Activated naive CD8-positive, alpha-beta T cell treated with anti-CD3 and anti-CD28 coated beads for 36 hours (primary cell): ENCODE results near the gene SYNGR3. TPM values are rescaled to one million over a fixed set of nuclear protein-coding genes. Genes with fewer than 3 reads are reported as not detected.

ENCODE experiments used
- DNase-seq: peaks from one replicate; pipeline ENCODE4 v3.0.0; 2021
- H3K27ac Mint-ChIP-seq: one replicate; pipeline ENCODE4 v1.8.0; 2022; ENCODE audit warnings: mild to moderate bottlenecking, moderate library complexity, mixed read lengths
- H3K27me3 Mint-ChIP-seq: one replicate; pipeline ENCODE4 v1.8.0; 2022; ENCODE audit warnings: mild to moderate bottlenecking, mixed read lengths
- H3K36me3 Mint-ChIP-seq: one replicate; pipeline ENCODE4 v1.8.0; 2021; ENCODE audit warnings: mild to moderate bottlenecking, mixed read lengths
- H3K4me1 Mint-ChIP-seq: one replicate; pipeline ENCODE4 v1.8.0; 2021; ENCODE audit warnings: mixed read lengths
- H3K4me3 Mint-ChIP-seq: one replicate; pipeline ENCODE4 v1.8.0; 2022; ENCODE audit warnings: mild to moderate bottlenecking, moderate library complexity, mixed read lengths
- H3K9me3 Mint-ChIP-seq: one replicate; pipeline ENCODE4 v1.8.0; 2022; ENCODE audit warnings: mixed read lengths
- total RNA-seq, 2 experiments: library from RNA; stranded (reverse); gene quantifications; one replicate each; pipeline ENCODE4 v1.2.3, GENCODE V29; 2021

SYNGR3 gene
- total RNA-seq, 2 experiments from 2014 or later = 2.0 to 3.5 TPM

DNA sequence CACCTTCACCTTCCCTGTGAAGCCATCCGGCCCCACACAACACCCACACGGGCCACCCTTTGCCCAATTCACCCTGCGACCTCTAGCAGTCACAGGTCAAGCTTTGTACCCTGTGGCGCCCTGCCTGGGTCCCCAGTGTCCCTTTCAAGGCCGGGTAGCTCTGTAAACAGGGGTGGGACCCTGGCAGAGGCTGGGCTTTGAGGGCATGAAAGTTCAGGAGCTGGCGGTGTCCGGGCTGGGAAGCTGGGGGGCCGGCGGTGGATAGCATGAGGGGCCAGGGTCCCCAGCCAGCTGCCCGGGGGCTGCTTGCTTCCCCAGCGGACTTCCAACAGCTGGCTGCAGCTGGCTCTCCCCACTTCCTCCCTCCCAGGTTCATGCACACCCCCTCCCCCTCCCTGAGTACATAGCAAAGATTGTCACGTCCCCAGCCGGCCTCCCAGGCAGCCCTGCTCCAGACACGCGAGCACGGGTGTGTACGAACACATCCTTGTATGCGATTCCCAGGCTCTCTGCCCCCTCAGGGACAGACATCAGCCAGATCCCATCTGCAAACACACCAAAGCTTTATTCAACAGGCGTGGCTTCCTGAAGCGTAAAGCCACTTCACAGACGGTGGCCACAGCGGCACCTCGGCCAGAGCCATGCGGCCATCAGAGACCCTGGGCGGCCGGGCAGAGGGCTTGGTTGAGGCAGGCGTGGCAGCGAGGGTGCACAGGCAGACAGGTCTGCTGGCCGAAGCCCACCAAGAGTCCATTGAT is 49.7 kb downstream of the SYNGR3 start:
- Mint-ChIP-seq H3K4me1 (no peaks in the 10 kb centered on the region), H3K36me3 (no peaks in the 10 kb centered on the region), H3K9me3 (no peaks in the 10 kb centered on the region), H3K27ac (no peak overlapping the region), H3K4me3 (no peak overlapping the region), H3K27me3 (no peaks in the 10 kb centered on the region)
- no peak for DNase-seq

- no peak for DNase-seq
- Mint-ChIP-seq H3K27ac (no peak overlapping the region), H3K36me3 (no peaks in the 10 kb centered on the region), H3K4me3 (no peak overlapping the region), H3K27me3 (no peaks in the 10 kb centered on the region), H3K4me1 (no peaks in the 10 kb centered on the region), H3K9me3 (no peaks in the 10 kb centered on the region)
These were observed 50.4 kb downstream of the SYNGR3 start for GRCh38 chr16:2040041-2040786.

DNA sequence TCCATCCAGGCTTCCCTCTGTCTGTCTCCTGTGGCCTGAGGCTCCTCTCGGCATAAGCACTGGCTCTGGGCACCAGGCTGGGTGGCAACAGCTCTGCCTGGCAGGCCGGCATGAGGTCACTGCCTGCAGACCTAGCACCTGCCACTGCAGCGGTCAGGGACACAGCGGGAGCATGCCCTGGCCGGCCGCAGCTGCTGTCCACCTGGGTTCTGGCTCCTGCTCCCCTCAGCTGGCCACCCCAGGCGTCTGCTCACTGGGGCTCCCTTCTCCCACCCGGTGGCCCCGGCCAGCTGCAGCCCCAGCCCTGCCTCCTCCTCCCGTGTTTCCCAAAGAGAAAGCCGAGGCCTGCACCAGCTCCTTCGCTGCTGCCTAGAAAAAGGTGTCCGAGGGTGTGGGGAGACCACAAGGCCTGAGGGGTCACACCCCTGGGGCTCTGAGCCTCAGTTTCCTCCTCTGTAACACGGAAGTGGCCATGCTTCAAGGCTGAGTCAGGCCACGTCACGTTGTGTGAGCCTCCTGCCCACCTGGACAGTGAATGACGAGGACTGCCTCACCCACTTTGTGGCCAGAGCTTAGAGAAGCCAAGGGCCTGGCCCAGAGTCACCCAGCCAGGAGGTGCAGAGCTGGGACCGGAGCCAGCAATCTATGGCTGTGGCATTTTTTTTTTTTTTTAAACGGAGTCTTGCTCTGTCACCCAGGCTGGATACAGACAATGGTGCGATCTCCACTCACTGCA is 51.2 kb downstream of the SYNGR3 start:
- no peak overlapping the region for H3K27ac Mint-ChIP-seq
- H3K4me3 Mint-ChIP-seq = no peak overlapping the region
- H3K4me1 Mint-ChIP-seq = no peaks in the 10 kb centered on the region
- H3K36me3 Mint-ChIP-seq = no peaks in the 10 kb centered on the region
- no peaks in the 10 kb centered on the region for H3K9me3 Mint-ChIP-seq
- no peak for DNase-seq
- H3K27me3 Mint-ChIP-seq = no peaks in the 10 kb centered on the region

DNA sequence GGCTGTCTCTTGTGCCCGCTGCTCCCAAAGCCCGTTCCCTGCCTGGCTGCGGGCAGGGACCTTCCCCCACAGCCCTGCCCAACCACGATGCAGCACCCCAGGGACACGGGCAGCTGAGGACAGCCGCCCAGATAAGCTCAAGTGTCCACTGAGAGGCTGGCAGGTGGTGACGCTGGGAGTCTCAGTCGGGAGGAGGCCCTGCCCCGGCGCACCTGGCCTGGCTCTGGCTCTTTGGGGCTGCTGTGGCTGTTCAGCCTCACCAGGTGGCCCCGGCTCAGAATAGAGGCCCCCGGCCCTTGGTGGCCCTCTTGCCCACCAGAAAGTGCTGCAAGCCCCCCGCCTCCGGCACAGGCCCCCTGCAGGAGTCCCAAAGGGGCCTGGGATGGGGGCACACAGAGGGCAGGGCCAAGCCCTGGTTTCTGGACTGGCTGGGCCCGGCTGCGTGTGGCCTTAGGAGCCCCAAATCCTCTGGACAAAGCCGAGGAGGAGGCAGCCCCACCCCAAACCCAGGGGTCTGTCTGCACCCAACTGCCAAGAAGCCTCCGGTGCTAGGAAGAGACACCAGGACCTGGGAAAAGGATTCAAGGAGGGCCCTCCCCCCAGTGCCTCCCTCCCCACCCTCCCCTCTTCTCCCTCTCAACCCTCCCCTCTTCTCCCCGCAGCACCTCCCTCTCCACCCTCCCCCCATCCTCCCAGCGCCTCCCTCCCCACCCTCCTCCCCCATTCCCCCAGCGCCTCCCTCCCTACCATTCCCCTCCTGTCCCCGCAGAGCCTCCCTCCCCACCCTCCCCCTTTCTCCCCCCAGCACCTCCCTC is 52.6 kb downstream of the SYNGR3 start:
- H3K4me1 Mint-ChIP-seq = peaks cover 6% of the 10 kb centered on the region
- no peaks in the 10 kb centered on the region for H3K9me3 Mint-ChIP-seq
- H3K36me3 Mint-ChIP-seq = no peaks in the 10 kb centered on the region
- H3K4me3 Mint-ChIP-seq = no peak overlapping the region
- H3K27me3 Mint-ChIP-seq = no peaks in the 10 kb centered on the region
- no peak for DNase-seq
- no peak overlapping the region for H3K27ac Mint-ChIP-seq

- Mint-ChIP-seq H3K9me3 (no peaks in the 10 kb centered on the region), H3K27me3 (no peaks in the 10 kb centered on the region), H3K36me3 (no peaks in the 10 kb centered on the region), H3K27ac (no peak overlapping the region), H3K4me3 (no peak overlapping the region), H3K4me1 (peaks cover 6% of the 10 kb centered on the region)
- DNase-seq = no peak
These were observed 53.4 kb downstream of the SYNGR3 start for GRCh38 chr16:2042986-2043666.

Other genes with a start within 250 kb of the SYNGR3 start
- gene NME3, start 218.4 kb upstream of the SYNGR3 start, total RNA-seq = 10 to 100 TPM; 24.5 to 24.9 TPM
- 10 to 100 TPM; 17.2 to 20.1 TPM for gene EME2, start 217.2 kb upstream of the SYNGR3 start, total RNA-seq
- 100 to 1,000 TPM; 187 to 190 TPM for gene MRPS34, start 216.8 kb upstream of the SYNGR3 start, total RNA-seq
- gene SPSB3, start 207.4 kb upstream of the SYNGR3 start, total RNA-seq = 10 to 100 TPM; 12.3 to 12.8 TPM
- 10 to 100 TPM; 63.6 to 64.2 TPM for gene NUBP2, start 207.0 kb upstream of the SYNGR3 start, total RNA-seq
- gene IGFALS, start 196.3 kb upstream of the SYNGR3 start, total RNA-seq = not detected
- gene HAGH, start 163.1 kb upstream of the SYNGR3 start, total RNA-seq = 10 to 100 TPM; 22.6 to 23.9 TPM
- 10 to 100 TPM; 17.9 to 20.1 TPM for gene FAHD1, start 162.8 kb upstream of the SYNGR3 start, total RNA-seq
- under 1 TPM in 1 of 2 experiments, not detected in 1; 0.27 TPM for gene MEIOB, start 117.8 kb upstream of the SYNGR3 start, total RNA-seq
- gene HS3ST6, start 71.6 kb upstream of the SYNGR3 start, total RNA-seq = not detected
- 10 to 100 TPM; 21.3 to 22.4 TPM for gene MSRB1, start 46.8 kb upstream of the SYNGR3 start, total RNA-seq
- gene RPL3L, start 35.3 kb upstream of the SYNGR3 start, total RNA-seq = not detected
- gene NDUFB10, start 30.4 kb upstream of the SYNGR3 start, total RNA-seq = 100 to 1,000 TPM; 138 to 141 TPM
- 1,000 to 10,000 TPM; 5,183 to 5,266 TPM for gene RPS2, start 25.1 kb upstream of the SYNGR3 start, total RNA-seq
- not detected for gene RNF151, start 23.1 kb upstream of the SYNGR3 start, total RNA-seq
- 10 to 100 TPM; 66.3 to 72.6 TPM for gene TBL3, start 17.9 kb upstream of the SYNGR3 start, total RNA-seq
- under 1 TPM in 1 of 2 experiments, not detected in 1; 0.35 TPM for gene NOXO1, start 8.5 kb upstream of the SYNGR3 start, total RNA-seq
- 10 to 100 TPM; 27.3 to 29.5 TPM for gene GFER, start 5.8 kb upstream of the SYNGR3 start, total RNA-seq
- gene ZNF598, start 19.9 kb downstream of the SYNGR3 start, total RNA-seq = 10 to 100 TPM; 98.3 to 99.8 TPM
- gene NPW, start 29.8 kb downstream of the SYNGR3 start, total RNA-seq = 10 to 100 TPM; 29.1 to 34.2 TPM
- gene NHERF2, start 36.9 kb downstream of the SYNGR3 start, total RNA-seq = 1 to 10 TPM; 2.4 to 3.7 TPM
- gene NTHL1, start 57.9 kb downstream of the SYNGR3 start, total RNA-seq = 10 to 100 TPM; 30.6 to 32.0 TPM
- gene TSC2, start 58.0 kb downstream of the SYNGR3 start, total RNA-seq = 10 to 100 TPM; 52.3 to 57.5 TPM
- gene PKD1, start 145.9 kb downstream of the SYNGR3 start, total RNA-seq = 10 to 100 TPM; 52.6 to 54.5 TPM
- under 1 TPM; 0.26 to 0.35 TPM for gene RAB26, start 158.7 kb downstream of the SYNGR3 start, total RNA-seq
- gene TRAF7, start 165.8 kb downstream of the SYNGR3 start, total RNA-seq = 10 to 100 TPM; 86.4 to 89.2 TPM
- 1 to 10 TPM; 1.8 to 3.4 TPM for gene CASKIN1, start 206.6 kb downstream of the SYNGR3 start, total RNA-seq
- 10 to 100 TPM; 89.5 to 92.3 TPM for gene MLST8, start 215.5 kb downstream of the SYNGR3 start, total RNA-seq
- 1 to 10 TPM; 2.3 to 6.4 TPM for gene BRICD5, start 220.9 kb downstream of the SYNGR3 start, total RNA-seq
- gene PGP, start 224.9 kb downstream of the SYNGR3 start, total RNA-seq = 10 to 100 TPM; 24.2 to 24.5 TPM
- 10 to 100 TPM; 23.0 to 24.1 TPM for gene E4F1, start 233.6 kb downstream of the SYNGR3 start, total RNA-seq
- under 1 TPM; 0.87 to 0.92 TPM for gene DNASE1L2, start 246.5 kb downstream of the SYNGR3 start, total RNA-seq